HG03575 (cell line): ENCODE measurements around the gene FDX1.

ENCODE experiments used
- ATAC-seq: cut with Tn5 transposase; IDR thresholded peaks from one replicate; pipeline ENCODE4 v1.9.1; 2021; ENCODE audit not compliant: unreplicated experiment, insufficient number of reproducible peaks, low FRiP score; ENCODE audit errors: extremely low read depth

The FDX1 gene

DNA sequence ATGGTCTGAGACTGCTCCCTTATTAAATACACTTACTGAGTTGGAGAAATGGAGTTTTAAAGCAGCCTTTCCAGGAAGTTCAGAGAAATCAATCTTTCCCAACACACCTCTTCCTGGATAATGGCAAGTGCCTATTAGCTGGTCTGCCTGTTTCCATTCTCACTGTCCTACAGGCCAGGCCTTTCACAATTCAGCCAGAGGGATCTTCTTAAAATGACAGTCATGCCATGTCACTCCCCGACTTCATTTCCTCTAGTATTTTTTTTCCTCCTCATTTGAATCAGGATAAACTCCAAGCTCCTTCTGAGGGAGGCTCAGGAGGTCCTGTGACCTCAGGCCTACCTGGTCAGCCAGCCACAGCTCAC lies 62.6 kb downstream of the FDX1 start:
- ATAC-seq: no peak

DNA sequence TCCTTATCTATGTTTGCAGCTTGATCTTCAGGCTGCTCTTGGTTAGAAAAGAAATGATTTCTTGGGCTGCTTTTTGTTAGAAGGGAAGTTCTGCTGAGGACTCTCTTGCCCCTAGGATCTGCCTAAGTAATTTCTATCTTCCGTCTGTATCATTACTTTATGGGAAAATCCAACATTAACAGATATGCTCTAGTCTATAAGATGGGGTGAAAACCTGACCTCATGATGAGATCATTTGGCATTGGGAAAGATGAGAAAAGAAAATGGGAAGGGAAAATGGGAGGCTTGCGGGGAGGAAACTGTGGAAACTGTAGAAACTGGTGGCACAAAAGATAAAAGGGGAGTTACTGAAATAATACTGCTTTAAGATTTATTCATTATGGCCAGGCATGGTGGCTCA lies 63.6 kb downstream of the FDX1 start:
- no peak for ATAC-seq

DNA sequence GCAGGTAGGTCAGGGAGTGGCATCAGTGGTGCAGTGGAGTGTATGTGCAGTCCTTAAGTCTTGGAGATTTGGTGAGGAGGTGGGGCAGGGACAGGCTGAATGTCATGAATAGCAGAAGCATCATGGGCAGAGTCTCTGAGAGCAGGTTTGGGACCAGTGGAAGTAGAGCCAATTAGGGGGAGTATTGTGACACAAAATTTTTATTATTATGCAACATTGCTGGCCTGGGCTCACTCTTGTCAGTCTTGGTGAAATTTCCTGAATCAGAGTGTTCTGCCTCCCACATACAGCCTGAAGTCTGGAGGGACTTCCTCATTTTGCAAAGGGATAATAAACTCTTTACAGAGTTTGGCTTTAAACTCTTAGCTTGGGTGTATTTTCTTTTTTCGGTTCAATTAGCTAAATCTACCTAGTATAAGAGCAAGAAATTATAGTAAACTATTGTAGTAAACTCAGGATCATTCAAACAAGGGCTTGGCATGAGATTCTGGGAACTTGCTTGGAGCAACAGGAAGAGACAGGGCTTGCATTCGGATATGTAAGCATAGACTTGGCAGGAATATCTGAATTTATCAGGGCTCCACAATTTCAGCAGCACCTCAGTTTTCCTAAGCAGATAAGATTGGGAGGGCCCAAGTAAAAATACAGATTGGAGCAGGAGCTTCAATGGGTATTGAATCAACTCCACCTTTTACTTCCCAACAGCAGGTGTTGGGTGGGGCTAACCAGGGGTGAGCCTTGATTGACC lies 67.7 kb downstream of the FDX1 start:
- ATAC-seq: no peak

- no peak for ATAC-seq
Observed at GRCh38 chr11:110501428-110501827, 71.7 kb downstream of the FDX1 start.

DNA sequence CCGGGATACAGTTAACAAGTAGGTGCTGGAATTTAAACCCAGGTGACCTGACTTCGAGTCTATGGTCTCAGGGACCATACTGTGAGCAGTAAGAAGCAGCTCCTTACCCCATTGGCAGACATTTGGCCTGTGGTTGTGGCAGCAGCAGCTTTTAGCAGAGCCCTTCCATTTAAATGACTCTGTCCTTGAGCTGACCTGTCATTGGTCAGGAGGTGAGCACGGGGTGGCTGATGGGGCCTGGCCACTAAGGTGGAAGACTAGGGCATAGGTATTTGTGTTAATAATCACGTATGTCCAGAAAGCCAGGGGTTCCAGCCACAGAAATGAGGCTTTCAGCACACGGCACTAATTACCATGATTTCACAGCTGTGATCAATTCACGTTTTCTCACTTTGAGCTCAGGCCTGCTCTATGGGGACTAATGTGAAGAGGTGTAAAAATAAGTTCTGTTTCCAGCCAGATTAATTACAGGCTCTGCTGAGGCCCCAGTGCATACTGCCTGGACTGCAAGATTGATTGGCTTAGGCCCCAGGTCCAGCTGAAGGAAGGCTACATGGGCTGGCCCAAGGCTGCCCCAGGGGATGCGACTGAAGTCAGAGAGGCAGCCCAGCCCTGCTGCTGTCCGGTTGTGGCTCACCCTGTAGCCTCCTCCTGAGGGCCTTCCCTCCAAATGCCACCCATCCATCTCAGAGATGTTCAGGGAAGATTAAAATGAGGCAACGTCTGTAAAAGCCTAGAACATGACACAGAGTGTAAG lies 76.0 kb downstream of the FDX1 start:
- ATAC-seq: no peak

- ATAC-seq: no peak
Observed at GRCh38 chr11:110507328-110507727, 77.6 kb downstream of the FDX1 start.

- ATAC-seq: no peak
Observed at GRCh38 chr11:110508786-110509185, 79.0 kb downstream of the FDX1 start.

- ATAC-seq: no peak
Observed at GRCh38 chr11:110509472-110509871, 79.7 kb downstream of the FDX1 start.

GRCh38 chr11:110512026-110512425 lies 82.3 kb downstream of the FDX1 start:
- ATAC-seq: no peak

DNA sequence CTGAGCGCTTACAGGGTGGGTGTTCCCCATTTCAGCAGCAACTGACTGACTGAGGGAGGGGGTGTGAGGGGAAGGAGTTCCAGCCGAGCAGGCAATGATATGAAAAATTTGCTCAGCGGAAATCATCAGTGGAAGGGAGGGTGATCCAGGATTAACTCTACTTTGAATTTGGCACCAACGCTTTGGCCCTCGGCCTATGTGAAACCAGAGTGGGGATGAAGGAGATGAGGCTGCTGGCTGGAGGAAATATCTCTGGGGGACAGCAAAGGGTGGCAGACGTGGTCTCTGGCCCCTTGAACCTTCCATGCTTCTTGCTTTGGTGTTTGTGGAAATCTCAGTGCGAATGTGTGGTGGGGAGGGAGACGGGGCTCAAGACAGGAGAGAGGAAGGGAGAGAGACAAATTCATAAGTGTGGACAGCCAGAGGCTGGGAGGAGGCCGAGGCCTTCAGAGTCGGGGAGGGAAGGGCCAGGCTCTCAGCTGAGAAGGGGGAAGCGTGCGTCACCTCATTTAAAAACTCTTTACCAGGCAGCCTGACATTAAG lies 83.6 kb downstream of the FDX1 start:
- no peak for ATAC-seq

- no peak for ATAC-seq
Observed at GRCh38 chr11:110513846-110514437, 84.2 kb downstream of the FDX1 start.
